H1 (cell line): Measurements from ENCODE around the gene CMYA5. TPM values are rescaled to one million over a fixed set of nuclear protein-coding genes. Genes with fewer than 3 reads are reported as not detected.

ENCODE experiments used
- CTCF ChIA-PET: fragments of 300-600 bp; sonication (Branson Sonifier 250); formaldehyde crosslinking; loops from one replicate; lab custom pipeline; 2021; ENCODE audit not compliant: partially characterized antibody; lab: Charles Lee
- POLR2A ChIA-PET: fragments of 300-600 bp; sonication (Branson Sonifier 250); formaldehyde crosslinking; loops from one replicate; lab custom pipeline; 2021; ENCODE audit warnings: inconsistent platforms; ENCODE audit not compliant: partially characterized antibody; lab: Charles Lee
- DNase-seq, 2 experiments: peaks; one replicate each; pipeline versions ENCODE4 v3.0.0 to v3.0.0-alpha.2; 2010 to 2022; ENCODE audit warnings: low spot score in 2 of 2, low read depth in 1 of 2, mixed read lengths in 1 of 2
- FAIRE-seq: peaks from 2 replicates; lab custom pipeline; 2011; peaks lifted over from hg19 to GRCh38; lab: Jason Lieb, UNC
- H2AFZ ChIP-seq: 2 replicates; pipeline ENCODE4 v1.8.1; 2012; ENCODE audit warnings: low read length, inconsistent platforms
- H2AK5ac ChIP-seq: 2 replicates; pipeline ENCODE4 v1.6.1; 2013; ENCODE audit warnings: low read depth, low read length
- H2BK120ac ChIP-seq: replicated peaks from 2 replicates; pipeline ENCODE3; 2013; ENCODE audit warnings: low read depth, low read length, inconsistent platforms
- H2BK12ac ChIP-seq: 2 replicates; pipeline ENCODE4 v1.6.1; 2013; ENCODE audit warnings: low read depth, low read length
- H2BK15ac ChIP-seq: 2 replicates; pipeline ENCODE4 v1.6.1; 2013; ENCODE audit warnings: low read length
- H2BK20ac ChIP-seq: 2 replicates; pipeline ENCODE4 v1.6.1; 2013; ENCODE audit warnings: low read length
- H2BK5ac ChIP-seq: 2 replicates; pipeline ENCODE4 v1.6.1; 2013; ENCODE audit warnings: low read depth, low read length
- H3K14ac ChIP-seq: 2 replicates; pipeline ENCODE4 v1.6.1; 2013; ENCODE audit warnings: inconsistent platforms; ENCODE audit not compliant: insufficient read length
- H3K18ac ChIP-seq: 2 replicates; pipeline ENCODE4 v1.6.1; 2013; ENCODE audit warnings: low read length; ENCODE audit errors: extremely low read depth
- H3K23ac ChIP-seq: 2 replicates; pipeline ENCODE4 v1.6.1; 2013; ENCODE audit warnings: inconsistent platforms; ENCODE audit not compliant: insufficient read length
- H3K23me2 ChIP-seq: 2 replicates; pipeline ENCODE4 v1.6.1; 2013; ENCODE audit warnings: low read depth, low read length
- H3K27ac ChIP-seq: 2 replicates; pipeline ENCODE4 v1.6.1; 2011; ENCODE audit warnings: low read depth, low read length, inconsistent platforms
- H3K27me3 ChIP-seq, 4 experiments: replicated peaks in 1 of 4; 1 replicate in 1 of 4; 2 replicates in 3 of 4; pipeline versions ENCODE4 v1.6.1 to v1.8.1; 2011 to 2013; ENCODE audit warnings: low read length in 3 of 4, mild to moderate bottlenecking in 3 of 4, inconsistent platforms in 2 of 4, mixed read lengths in 2 of 4, moderate library complexity in 1 of 4; ENCODE audit not compliant: control insufficient read depth in 3 of 4, insufficient read depth in 3 of 4; ENCODE audit errors: extremely low read depth in 1 of 4
- H3K36me3 ChIP-seq, 4 experiments: 2 replicates each; pipeline versions ENCODE4 v1.6.1 to v1.8.1; 2011 to 2013; ENCODE audit warnings: mild to moderate bottlenecking in 4 of 4, low read length in 3 of 4, moderate library complexity in 2 of 4, control low read depth in 1 of 4, inconsistent platforms in 1 of 4; ENCODE audit not compliant: insufficient read depth in 4 of 4, control insufficient read depth in 2 of 4
- H3K4ac ChIP-seq: replicated peaks from 2 replicates; pipeline ENCODE3; 2013; ENCODE audit warnings: low read length, low read depth, mixed read lengths, inconsistent platforms; ENCODE audit not compliant: insufficient read length
- H3K4me1 ChIP-seq, 4 experiments: replicated peaks in 1 of 4; 1 replicate in 1 of 4; 2 replicates in 3 of 4; pipeline versions ENCODE4 v1.6.1 to v1.8.1; 2011 to 2013; ENCODE audit warnings: low read length in 3 of 4, inconsistent platforms in 2 of 4, mixed read lengths in 1 of 4; ENCODE audit not compliant: insufficient read depth in 4 of 4, control insufficient read depth in 3 of 4
- H3K4me2 ChIP-seq, 2 experiments: 2 replicates each; pipeline versions ENCODE4 v1.6.1 to v1.8.1; 2011 to 2013; ENCODE audit warnings: low read depth in 2 of 2, low read length in 2 of 2, control low read depth in 1 of 2, inconsistent platforms in 1 of 2, mild to moderate bottlenecking in 1 of 2; ENCODE audit not compliant: insufficient read depth in 1 of 2
- H3K4me3 ChIP-seq, 4 experiments: fragments of 200-600, 300-600 bp in 1 of 4; sonication (generic), shearing (Covaris generic), sonication (Bioruptor Twin) in 1 of 4; 2 replicates each; pipeline versions ENCODE4 v1.5.1 to v1.8.1; 2011 to 2016; ENCODE audit warnings: low read length in 4 of 4, low read depth in 3 of 4, control low read depth in 2 of 4, inconsistent platforms in 2 of 4, mild to moderate bottlenecking in 2 of 4, mixed read lengths in 1 of 4, moderate library complexity in 1 of 4; ENCODE audit not compliant: insufficient read depth in 2 of 4; ENCODE audit errors: extremely low read depth in 1 of 4
- H3K56ac ChIP-seq: replicated peaks from 2 replicates; pipeline ENCODE3; 2013; ENCODE audit warnings: low read depth, mild to moderate bottlenecking, mixed read lengths, low read length, inconsistent platforms; ENCODE audit not compliant: insufficient read length
- H3K79me1 ChIP-seq: 2 replicates; pipeline ENCODE4 v1.6.1; 2013; ENCODE audit warnings: low read depth, low read length, control low read depth
- H3K79me2 ChIP-seq, 2 experiments: 2 replicates each; pipeline versions ENCODE4 v1.6.1 to v1.8.1; 2012 to 2013; ENCODE audit warnings: low read length in 2 of 2, mild to moderate bottlenecking in 2 of 2, inconsistent platforms in 1 of 2; ENCODE audit not compliant: insufficient read depth in 2 of 2, control insufficient read depth in 1 of 2
- H3K9ac ChIP-seq, 4 experiments: replicated peaks in 1 of 4; 1 replicate in 1 of 4; 2 replicates in 3 of 4; pipeline versions ENCODE4 v1.6.1 to v1.8.1; 2011 to 2013; ENCODE audit warnings: low read depth in 3 of 4, low read length in 3 of 4, control low read depth in 2 of 4, mild to moderate bottlenecking in 2 of 4, moderate library complexity in 2 of 4, inconsistent platforms in 1 of 4; ENCODE audit errors: extremely low read depth in 1 of 4
- H3K9me3 ChIP-seq, 2 experiments: 2 replicates each; pipeline versions ENCODE4 v1.6.1 to v1.8.1; 2012 to 2013; ENCODE audit warnings: mild to moderate bottlenecking in 2 of 2, moderate library complexity in 2 of 2, control low read depth in 1 of 2, inconsistent platforms in 1 of 2, low read depth in 1 of 2, low read length in 1 of 2, mixed read lengths in 1 of 2; ENCODE audit not compliant: insufficient read depth in 2 of 2
- H4K20me1 ChIP-seq, 2 experiments: replicated peaks in 1 of 2; 2 replicates each; pipeline versions ENCODE3 to v1.8.1; 2011 to 2013; ENCODE audit warnings: inconsistent platforms in 2 of 2, low read length in 2 of 2, mild to moderate bottlenecking in 1 of 2; ENCODE audit not compliant: insufficient read depth in 2 of 2, control insufficient read depth in 1 of 2
- H4K5ac ChIP-seq: 2 replicates; pipeline ENCODE4 v1.6.1; 2013; ENCODE audit warnings: low read length, low read depth, mixed read lengths, inconsistent platforms; ENCODE audit not compliant: insufficient read length
- H4K8ac ChIP-seq: 2 replicates; pipeline ENCODE4 v1.8.0; 2013; ENCODE audit warnings: mild to moderate bottlenecking, moderate library complexity, low read length, inconsistent platforms; ENCODE audit not compliant: insufficient read depth; ENCODE audit errors: extremely low read depth
- H4K91ac ChIP-seq: replicated peaks from 2 replicates; pipeline ENCODE3; 2013; ENCODE audit warnings: low read length, mixed read lengths, inconsistent platforms; ENCODE audit not compliant: insufficient read length
- BACH1 ChIP-seq: IDR thresholded peaks from 2 replicates; pipeline ENCODE4 v1.6.1; 2012; ENCODE audit warnings: low read length, improper control_type of control experiment
- CEBPB ChIP-seq: IDR thresholded peaks from 2 replicates; pipeline ENCODE4 v1.6.1; 2012; ENCODE audit warnings: low read depth, low read length
- SP2 ChIP-seq: IDR thresholded peaks from 2 replicates; pipeline ENCODE4 v1.6.1; 2012; ENCODE audit warnings: mild to moderate bottlenecking, low read length, inconsistent platforms
- WGBS, 2 experiments: shearing (Covaris generic) in 1 of 2; methylation state at CpG; one replicate each; pipeline versions ENCODE4 v1.1.6 to v1.1.7; 2013 to 2015; ENCODE audit warnings: low lambda C conversion rate in 2 of 2, mixed read lengths in 2 of 2, inconsistent platforms in 1 of 2, low coverage in 1 of 2, missing lambda C conversion rate in 1 of 2; ENCODE audit not compliant: insufficient replicate concordance in 2 of 2, insufficient coverage in 1 of 2, insufficient read length in 1 of 2; ENCODE audit errors: extremely low coverage in 1 of 2, missing lambda C conversion rate in 1 of 2; 5-methylcytosine and 5-hydroxymethylcytosine counted together
- polyA plus RNA-seq, 7 experiments: library from polyadenylated mRNA; depleted of rRNA in 3 of 7; stranded (reverse) in 5 of 7; unstranded in 2 of 7; fragments of >200 nt in 5 of 7; fragments of 200-250 nt in 2 of 7; gene quantifications; 1 replicate in 5 of 7; 2 replicates in 1 of 7; 4 replicates in 1 of 7; pipeline versions ENCODE4 v1.2.1 to v1.2.3, GENCODE V29; 2011 to 2013; ENCODE audit warnings: missing spikeins in 2 of 7, mixed read lengths in 2 of 7
- total RNA-seq: library from RNA; stranded (reverse); fragmentation: NEBNext Ultra II Directional; extraction: Animal tissue kit (Norgen Biotek cat#: 25700); gene quantifications from 2 replicates; pipeline ENCODE4 v1.2.1, GENCODE V29; 2021

CMYA5 gene
- total and polyA plus RNA-seq, 2 of the 8 experiments (the other 6 are each of a cell fraction or from before 2014, with no cell fraction given) = 0.88 to 0.95 TPM

- Histone ChIP-seq H3K18ac (no peak overlapping the region), H4K5ac (no peak overlapping the region), H2AFZ (no peak overlapping the region), H3K79me1 (no peaks in the 10 kb centered on the region), H3K56ac (no peak overlapping the region), H4K20me1 (no peaks in the 10 kb centered on the region), H2BK120ac (no peak overlapping the region), H2BK15ac (no peak overlapping the region), H3K23ac (no peak overlapping the region), H3K14ac (no peak overlapping the region), H3K9me3 (no peaks in the 10 kb centered on the region), H2AK5ac (no peak overlapping the region), H3K23me2 (no peaks in the 10 kb centered on the region), H3K79me2 (no peaks in the 10 kb centered on the region), H3K4ac (no peak overlapping the region), H4K8ac (no peak overlapping the region), H3K4me1 (no peaks in the 10 kb centered on the region; a peak in 1 of 7 replicates), H4K91ac (no peak overlapping the region), H3K4me3 (no peak overlapping the region), H3K36me3 (no peaks in the 10 kb centered on the region), H3K9ac (no peak overlapping the region), H3K27ac (no peak overlapping the region), H3K4me2 (no peak overlapping the region), H2BK12ac (no peak overlapping the region), H2BK20ac (no peak overlapping the region), H3K27me3 (no peaks in the 10 kb centered on the region), H2BK5ac (no peak overlapping the region)
- DNase-seq (no peak), FAIRE-seq (no peak)
- POLR2A ChIA-PET = no interaction called here
- CTCF ChIA-PET = interaction anchor here (1.0 to 1.3 kb wide), 2 partner anchors 10 to 59 kb away, joined by 3 to 5 read pairs; no protein-coding TSS in a partner anchor
- WGBS, 2 experiments = 90% methylated on average over 4 of the region's 4 CpGs; no CpG with 5 or more reads in 1 of the 2 experiments
- no peak for TF ChIP-seq SP2
- peak; percentile 56; the same call in 1 of the 2 replicates for TF ChIP-seq BACH1
- TF ChIP-seq CEBPB = no peak
These were observed 143.3 kb downstream of the CMYA5 start for GRCh38 chr5:79832911-79833310.
